Measurements from ENCODE around the gene ARHGAP8.

GRCh38 chr22:44860311-44860710 lies 107.9 kb downstream of the ARHGAP8 start:
- TF ChIP-seq POLR2AphosphoS5 (IDR thresholded peaks at IDR 0.05; ENCODE audit: borderline replicate concordance, low read depth, low read length) (no peak), EZH2 (IDR thresholded peaks at IDR 0.05) (no peak)

All from SK-N-MC (cell line).